TTC549 (cell line): ENCODE data around the gene PMS1.
"Not testable (repeated sequence)": the region's sequence is repeated elsewhere in the genome, so short reads cannot be mapped to it uniquely, and the experiment has no call there.

Experiments used
- FAIRE-seq: peaks from 2 replicates; lab custom pipeline; 2012; peaks lifted over from hg19 to GRCh38; lab: Jason Lieb, UNC

The PMS1 gene

GRCh38 chr2:189818249-189819038 is 34.2 kb downstream of the PMS1 start:
- FAIRE-seq = no peak

- FAIRE-seq = no peak
Measured at GRCh38 chr2:189819297-189819704, 35.1 kb downstream of the PMS1 start.

GRCh38 chr2:189821953-189822748 is 37.9 kb downstream of the PMS1 start:
- FAIRE-seq = peak; percentile 33

- peak; percentile 43 for FAIRE-seq
Measured at GRCh38 chr2:189824694-189825396, 40.6 kb downstream of the PMS1 start.

- no peak for FAIRE-seq
Measured at GRCh38 chr2:189826039-189826438, 41.8 kb downstream of the PMS1 start.

- no peak for FAIRE-seq
Measured at GRCh38 chr2:189829102-189829833, 45.0 kb downstream of the PMS1 start.

- no peak for FAIRE-seq
Measured at GRCh38 chr2:189830510-189830909, 46.3 kb downstream of the PMS1 start.

- FAIRE-seq = no peak
Measured at GRCh38 chr2:189834059-189834458, 49.8 kb downstream of the PMS1 start.

- FAIRE-seq = not testable (repeated sequence)
Measured at GRCh38 chr2:189834642-189835041, 50.4 kb downstream of the PMS1 start.

GRCh38 chr2:189835855-189836558 is 51.8 kb downstream of the PMS1 start:
- no peak for FAIRE-seq

GRCh38 chr2:189836644-189837043 is 52.4 kb downstream of the PMS1 start:
- FAIRE-seq = no peak

GRCh38 chr2:189837326-189837725 is 53.1 kb downstream of the PMS1 start:
- FAIRE-seq = no peak

- no peak for FAIRE-seq
Measured at GRCh38 chr2:189841019-189841418, 56.8 kb downstream of the PMS1 start.

GRCh38 chr2:189848276-189848675 is 64.0 kb downstream of the PMS1 start:
- FAIRE-seq = no peak

GRCh38 chr2:189849550-189849949 is 65.3 kb downstream of the PMS1 start:
- FAIRE-seq = no peak

GRCh38 chr2:189851174-189851826 is 67.0 kb downstream of the PMS1 start:
- FAIRE-seq = no peak

- no peak for FAIRE-seq
Measured at GRCh38 chr2:189854187-189854586, 69.9 kb downstream of the PMS1 start.

- no peak for FAIRE-seq
Measured at GRCh38 chr2:189854940-189855339, 70.7 kb downstream of the PMS1 start.

- FAIRE-seq = no peak
Measured at GRCh38 chr2:189858291-189858690, 74.0 kb downstream of the PMS1 start.

GRCh38 chr2:189860161-189860560 is 75.9 kb downstream of the PMS1 start:
- FAIRE-seq = no peak

GRCh38 chr2:189862751-189863150 is 78.5 kb downstream of the PMS1 start:
- no peak for FAIRE-seq
